ENCODE data around the gene CTNND2.

DNA sequence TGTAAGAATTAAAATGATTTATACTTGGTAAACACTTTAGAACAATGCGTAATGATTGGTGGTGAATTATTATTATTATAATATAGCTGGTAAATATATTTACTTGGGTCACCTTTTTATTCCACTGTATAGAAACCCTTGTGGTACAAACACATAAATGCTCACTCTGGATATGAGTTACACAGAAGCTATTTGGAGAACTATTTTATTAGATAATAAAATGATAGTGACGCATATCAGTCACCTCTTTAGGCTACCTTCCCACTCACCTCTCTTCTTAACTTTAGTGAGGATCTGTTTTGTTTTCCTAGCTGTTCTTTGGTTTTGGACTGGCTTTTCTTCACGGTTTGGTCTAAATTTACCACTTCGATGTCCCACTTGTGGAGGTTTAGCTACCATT, 605.4 kb downstream of the CTNND2 start:
- TF ChIP-seq YY1 (IDR thresholded peaks at IDR 0.05; ENCODE audit: insufficient read depth, insufficient read length) (no peak), ZNF274 (IDR thresholded peaks at IDR 0.05; ENCODE audit: low read depth, low read length) (no peak), SUZ12 (IDR thresholded peaks at IDR 0.05; ENCODE audit: extremely low read depth, insufficient read depth, insufficient read length) (no peak)
